Activated T-cell treated with anti-CD3 and anti-CD28 coated beads, Interleukin-2, amount 50 U/mL, for 24 hours (primary cell): ENCODE measurements around the gene EFCC1.
A peak's percentile ranks its signal among the peaks of the same experiment; 100 is the strongest.

Source experiments
- DNase-seq: peaks from one replicate; pipeline ENCODE4 v3.0.0-alpha.2; 2020
- H3K27ac Mint-ChIP-seq: 2 replicates; pipeline ENCODE4 v1.8.0; 2020; ENCODE audit warnings: mild to moderate bottlenecking, mixed read lengths
- H3K27me3 Mint-ChIP-seq: 2 replicates; pipeline ENCODE4 v1.8.0; 2020; ENCODE audit warnings: mixed read lengths
- H3K36me3 Mint-ChIP-seq: 2 replicates; pipeline ENCODE4 v1.8.0; 2020; ENCODE audit warnings: low read depth, mixed read lengths
- H3K4me1 Mint-ChIP-seq: 2 replicates; pipeline ENCODE4 v1.8.0; 2020; ENCODE audit warnings: low read depth, mixed read lengths
- H3K4me3 Mint-ChIP-seq: 2 replicates; pipeline ENCODE4 v1.8.0; 2020; ENCODE audit warnings: mild to moderate bottlenecking, moderate library complexity, mixed read lengths
- H3K9me3 Mint-ChIP-seq: 2 replicates; pipeline ENCODE4 v1.8.0; 2020; ENCODE audit warnings: mixed read lengths

EFCC1 gene, protein sequence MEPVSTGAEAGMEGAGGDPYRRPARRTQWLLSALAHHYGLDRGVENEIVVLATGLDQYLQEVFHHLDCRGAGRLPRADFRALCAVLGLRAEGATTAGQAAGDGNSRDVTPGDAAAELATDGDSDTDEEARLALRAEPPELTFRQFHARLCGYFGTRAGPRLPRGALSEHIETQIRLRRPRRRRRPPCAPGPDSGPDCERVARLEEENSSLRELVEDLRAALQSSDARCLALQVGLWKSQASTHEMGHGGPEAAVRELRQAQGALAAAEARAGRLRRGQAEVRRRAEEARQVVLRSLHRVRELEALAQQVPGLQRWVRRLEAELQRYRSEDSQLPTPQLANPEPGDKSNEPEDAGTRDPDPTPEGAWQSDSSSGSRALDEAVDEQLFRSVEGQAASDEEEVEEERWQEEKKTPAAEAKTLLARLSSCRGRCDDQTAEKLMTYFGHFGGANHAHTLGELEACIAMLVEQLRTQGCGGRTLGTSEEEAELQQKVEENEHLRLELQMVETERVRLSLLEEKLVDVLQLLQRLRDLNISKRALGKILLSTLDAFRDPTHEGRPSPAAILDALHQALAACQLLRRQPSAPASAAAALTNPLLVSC

DNA sequence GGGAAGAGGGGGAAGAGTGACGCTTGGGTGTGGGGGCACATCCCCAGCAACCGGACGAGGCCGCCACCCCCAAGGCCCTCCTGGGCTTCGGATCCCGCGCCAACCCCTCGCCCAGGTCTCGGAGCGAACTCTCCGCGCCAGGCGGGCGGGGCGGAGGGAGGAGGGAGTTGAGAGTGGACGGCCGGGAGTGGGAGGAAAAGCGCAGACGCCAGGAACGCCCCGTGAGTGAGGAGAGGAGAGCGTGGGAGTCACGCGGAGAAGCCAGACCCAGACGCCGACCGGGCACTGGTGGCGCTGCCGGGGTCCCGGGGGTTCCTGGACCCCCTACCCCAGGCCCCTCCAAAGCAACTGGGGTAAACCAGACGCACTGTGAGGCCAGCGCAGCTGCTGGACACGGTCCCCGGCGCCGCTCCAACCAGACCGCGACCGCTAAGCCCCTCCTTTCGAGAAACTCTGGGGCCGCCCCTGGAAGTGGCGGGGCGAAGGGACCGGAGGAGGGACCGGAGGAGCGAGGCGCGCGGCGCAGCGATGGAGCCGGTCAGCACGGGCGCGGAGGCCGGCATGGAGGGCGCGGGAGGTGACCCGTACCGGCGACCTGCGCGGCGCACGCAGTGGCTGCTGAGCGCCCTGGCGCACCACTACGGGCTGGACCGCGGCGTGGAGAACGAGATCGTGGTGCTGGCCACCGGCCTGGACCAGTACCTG, at the start of gene EFCC1:
Gene EFCC1, plus strand, starts transcription at position 204 of the 705 bp plus-strand sequence. Its CDS starts 325 bp downstream, at position 529.
- DNase-seq: peak; percentile 58
- no peaks in the 10 kb centered on the region for H3K9me3 Mint-ChIP-seq
- H3K36me3 Mint-ChIP-seq: no peaks in the 10 kb centered on the region
- H3K27ac Mint-ChIP-seq: no peak within 1 kb of the TSS
- H3K4me3 Mint-ChIP-seq: peak within 1 kb of the TSS; percentile 73
- peaks cover 34% of the 10 kb centered on the region for H3K4me1 Mint-ChIP-seq
- peaks cover 30% of the 10 kb centered on the region for H3K27me3 Mint-ChIP-seq

DNA sequence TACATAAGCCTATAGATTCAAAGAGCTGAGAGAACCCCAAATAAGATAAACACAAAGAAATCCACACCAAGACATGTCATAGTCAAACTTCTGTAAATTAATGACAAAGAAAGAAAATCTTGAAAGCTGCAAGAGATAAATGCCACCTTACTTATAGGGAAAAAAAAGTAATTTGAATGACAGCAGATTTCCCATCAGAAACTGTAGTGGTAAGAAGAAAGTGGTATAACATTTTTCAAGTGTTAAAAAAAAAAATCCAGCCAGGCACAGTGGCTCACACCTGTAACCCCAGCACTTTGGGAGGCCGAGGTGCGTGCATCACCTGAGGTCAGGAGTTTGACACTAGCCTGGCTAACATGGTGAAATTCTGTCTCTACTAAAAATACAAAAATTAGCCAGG, 44.7 kb upstream of the EFCC1 start:
- Mint-ChIP-seq H3K4me3 (no peak overlapping the region), H3K27ac (no peak overlapping the region), H3K4me1 (no peaks in the 10 kb centered on the region), H3K27me3 (no peaks in the 10 kb centered on the region), H3K36me3 (no peaks in the 10 kb centered on the region), H3K9me3 (peaks cover 4% of the 10 kb centered on the region)
- DNase-seq: no peak

DNA sequence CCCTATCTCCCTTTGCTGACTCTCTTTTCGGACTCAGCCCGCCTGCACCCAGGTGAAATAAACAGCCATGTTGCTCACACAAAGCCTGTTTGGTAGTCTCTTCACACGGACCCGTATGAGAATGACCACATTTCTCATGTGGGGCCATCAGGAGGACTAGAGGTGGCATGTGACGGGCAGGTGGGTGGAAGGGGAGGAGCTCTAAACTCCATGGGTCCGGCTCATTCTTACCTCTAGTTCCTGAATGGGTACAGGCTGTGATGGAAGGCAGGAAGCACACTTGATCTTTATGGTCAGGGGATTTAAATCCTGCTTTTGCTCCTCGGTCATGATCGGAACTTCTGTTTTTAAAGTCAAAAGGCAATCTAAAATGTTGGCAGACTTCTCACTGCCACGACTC, 35.8 kb upstream of the EFCC1 start:
- peaks cover 3% of the 10 kb centered on the region for H3K4me1 Mint-ChIP-seq
- H3K4me3 Mint-ChIP-seq: no peak overlapping the region
- H3K36me3 Mint-ChIP-seq: no peaks in the 10 kb centered on the region
- H3K9me3 Mint-ChIP-seq: no peaks in the 10 kb centered on the region
- H3K27ac Mint-ChIP-seq: no peak overlapping the region
- DNase-seq: no peak
- no peaks in the 10 kb centered on the region for H3K27me3 Mint-ChIP-seq

DNA sequence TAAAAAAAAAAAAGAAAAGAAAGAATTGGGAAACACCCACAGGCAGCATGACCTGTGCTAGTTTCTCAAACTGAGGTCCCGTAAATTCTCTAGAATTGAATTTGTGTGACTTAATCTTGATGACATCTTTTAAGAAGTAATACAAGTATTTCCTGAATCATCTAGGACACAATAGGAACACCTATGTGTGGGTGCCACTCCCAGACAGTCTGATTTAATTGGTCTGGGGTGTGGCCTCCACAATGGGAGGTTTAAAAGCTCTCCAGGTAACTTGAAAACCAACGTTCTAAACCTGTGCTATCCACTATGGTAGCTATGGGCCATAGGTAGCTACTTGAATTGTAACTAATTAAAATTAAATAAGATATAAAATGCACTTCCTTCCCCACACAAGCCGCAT, 35.3 kb upstream of the EFCC1 start:
- Mint-ChIP-seq H3K4me3 (no peak overlapping the region), H3K4me1 (peaks cover 7% of the 10 kb centered on the region), H3K27ac (no peak overlapping the region), H3K9me3 (no peaks in the 10 kb centered on the region), H3K27me3 (no peaks in the 10 kb centered on the region), H3K36me3 (no peaks in the 10 kb centered on the region)
- DNase-seq: no peak

DNA sequence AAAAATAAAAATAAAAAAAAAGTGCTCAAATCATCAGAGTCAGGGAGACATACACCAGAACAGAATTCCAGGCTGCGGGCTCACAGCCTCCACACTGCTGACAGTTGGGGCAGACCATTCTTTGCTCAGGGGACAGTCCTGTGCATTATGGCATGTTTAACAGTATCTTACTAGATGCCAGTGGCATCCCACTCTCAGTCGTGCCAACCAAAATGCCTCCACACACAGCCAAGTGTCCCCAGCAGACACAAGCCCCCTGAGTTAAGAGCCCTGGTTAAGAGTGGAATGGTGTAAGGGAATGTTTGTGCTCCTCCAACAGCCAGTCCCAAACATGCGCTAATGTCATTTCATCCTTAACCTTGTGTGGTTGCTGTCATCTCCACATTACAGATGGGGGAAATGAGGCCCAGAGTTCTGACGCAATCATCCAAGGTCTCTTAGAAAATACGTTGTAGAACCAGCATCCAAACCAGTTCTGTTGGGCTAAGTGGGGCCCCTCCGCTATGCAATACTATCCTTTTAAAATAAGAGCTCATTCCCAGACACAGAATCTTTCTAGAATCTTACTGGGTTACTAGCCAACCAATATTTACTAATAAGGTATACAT, 33.3 kb upstream of the EFCC1 start:
- H3K4me3 Mint-ChIP-seq: no peak overlapping the region
- no peaks in the 10 kb centered on the region for H3K9me3 Mint-ChIP-seq
- H3K27ac Mint-ChIP-seq: no peak overlapping the region
- peaks cover 7% of the 10 kb centered on the region for H3K4me1 Mint-ChIP-seq
- H3K27me3 Mint-ChIP-seq: no peaks in the 10 kb centered on the region
- DNase-seq: no peak
- H3K36me3 Mint-ChIP-seq: no peaks in the 10 kb centered on the region

DNA sequence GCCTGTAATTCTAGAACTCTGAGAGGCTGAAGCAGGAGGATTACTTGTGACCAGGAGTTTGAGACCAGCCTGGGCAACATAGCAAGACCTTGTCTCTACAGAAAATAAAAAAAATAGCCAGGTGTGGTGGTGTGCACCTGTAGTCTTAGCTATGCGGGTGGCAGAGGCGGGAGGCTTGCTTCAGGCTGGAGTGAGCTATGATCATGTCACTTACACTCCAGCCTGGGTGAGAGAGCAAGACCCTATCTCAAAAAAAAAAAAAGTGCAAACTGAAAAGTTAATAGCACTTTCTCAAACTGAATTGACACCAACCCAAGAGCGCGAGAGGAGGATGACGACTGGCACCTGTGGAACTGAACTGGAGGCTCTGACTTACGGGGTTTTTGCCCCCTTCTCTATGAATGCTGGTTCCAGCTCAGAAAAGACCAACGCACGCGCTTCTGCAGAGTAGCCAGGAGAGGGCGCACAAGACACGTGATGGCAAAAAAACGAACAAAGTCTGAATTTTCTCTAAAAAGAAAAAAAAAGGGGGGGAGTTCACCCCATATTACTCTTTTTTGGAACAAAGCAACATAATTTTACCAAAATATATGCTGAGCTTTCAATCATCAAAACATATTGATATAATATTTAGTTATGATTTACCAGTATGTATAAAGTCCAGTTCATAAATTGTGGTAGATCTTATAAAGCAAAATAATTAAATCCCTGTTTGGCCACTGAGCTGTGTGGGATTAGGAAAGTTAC, 30.9 kb upstream of the EFCC1 start:
- Mint-ChIP-seq H3K36me3 (no peaks in the 10 kb centered on the region), H3K27ac (peak overlapping the region; percentile 48), H3K9me3 (no peaks in the 10 kb centered on the region), H3K27me3 (no peaks in the 10 kb centered on the region), H3K4me1 (peaks cover 7% of the 10 kb centered on the region), H3K4me3 (no peak overlapping the region)
- peak; percentile 73 for DNase-seq

DNA sequence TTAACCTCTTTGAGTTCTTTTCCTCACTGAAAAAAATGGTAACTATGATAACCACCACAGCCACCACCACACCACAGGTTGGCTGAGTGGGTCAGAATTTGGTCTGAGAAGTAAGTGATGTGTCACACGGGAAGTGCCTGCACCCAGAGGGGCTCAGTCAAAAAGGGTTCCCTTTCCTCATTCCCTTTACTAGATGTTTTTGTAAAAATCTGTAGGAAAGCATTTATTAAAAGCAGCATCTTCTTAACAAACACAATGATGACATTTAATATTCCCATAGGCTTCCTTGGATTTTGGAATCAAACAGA, 30.4 kb upstream of the EFCC1 start:
- DNase-seq: no peak
- H3K9me3 Mint-ChIP-seq: no peaks in the 10 kb centered on the region
- no peaks in the 10 kb centered on the region for H3K27me3 Mint-ChIP-seq
- H3K4me1 Mint-ChIP-seq: peaks cover 7% of the 10 kb centered on the region
- no peak overlapping the region for H3K27ac Mint-ChIP-seq
- no peaks in the 10 kb centered on the region for H3K36me3 Mint-ChIP-seq
- no peak overlapping the region for H3K4me3 Mint-ChIP-seq

DNA sequence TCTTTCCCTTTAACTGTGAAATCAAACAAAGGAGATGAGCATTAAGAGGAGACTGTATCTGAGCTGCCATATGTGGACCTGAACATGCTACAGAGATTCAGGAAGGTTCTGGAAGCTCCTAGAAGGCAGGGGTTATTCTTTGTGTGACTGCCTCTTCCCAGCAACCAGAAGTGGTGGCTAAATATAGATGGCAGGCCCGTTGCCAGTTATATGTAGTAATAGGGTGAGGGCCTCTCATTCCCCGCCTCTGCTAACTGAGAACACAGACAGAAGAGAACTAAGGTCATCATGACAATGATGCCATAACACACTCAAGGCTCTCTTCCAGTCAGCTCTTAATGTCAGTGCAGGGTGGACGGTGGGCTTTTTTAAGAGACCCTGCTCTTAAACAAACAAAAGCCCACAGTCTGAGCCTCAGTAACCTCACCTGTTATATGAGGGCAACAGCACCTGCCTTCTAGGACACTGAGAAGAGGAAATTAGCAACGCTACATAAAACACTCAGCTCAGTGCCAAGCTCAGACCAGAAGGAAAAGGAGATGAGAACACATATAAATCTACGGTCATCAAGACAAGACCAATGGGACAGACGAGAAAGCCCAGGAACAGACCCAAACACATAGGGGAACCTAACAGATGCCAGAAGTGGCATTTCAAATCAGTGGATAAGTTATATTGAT, 29.5 kb upstream of the EFCC1 start:
- Mint-ChIP-seq H3K27ac (no peak overlapping the region), H3K4me1 (peaks cover 7% of the 10 kb centered on the region), H3K27me3 (no peaks in the 10 kb centered on the region), H3K9me3 (no peaks in the 10 kb centered on the region), H3K4me3 (no peak overlapping the region), H3K36me3 (no peaks in the 10 kb centered on the region)
- DNase-seq: no peak

DNA sequence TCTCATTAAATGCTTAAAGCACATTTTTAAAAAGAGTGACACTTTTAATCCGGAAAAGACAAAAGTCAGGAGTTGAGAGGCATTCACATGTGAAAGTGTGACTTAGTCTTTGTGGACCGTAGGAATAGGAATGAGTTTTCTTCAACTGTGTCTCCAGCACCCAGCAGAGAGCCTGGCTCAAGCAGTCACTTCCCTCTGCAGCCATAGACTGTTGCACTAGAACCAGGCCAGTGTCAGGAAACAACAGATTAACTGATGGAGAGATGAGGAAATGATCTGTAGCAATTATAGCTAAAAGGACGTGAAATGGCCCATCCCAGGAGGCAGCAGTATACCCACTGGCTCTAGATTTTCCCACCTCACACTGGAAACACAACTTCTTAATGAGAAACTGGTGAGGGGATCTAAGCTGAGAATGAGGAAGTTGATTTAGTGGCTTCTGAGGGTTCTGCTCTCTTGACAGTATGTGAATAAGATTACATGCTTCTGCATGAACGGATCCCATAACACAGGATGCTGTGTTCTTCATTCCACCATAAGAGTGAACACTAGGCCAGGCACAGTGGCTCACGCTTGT, 27.0 kb upstream of the EFCC1 start:
- no peaks in the 10 kb centered on the region for H3K9me3 Mint-ChIP-seq
- H3K27ac Mint-ChIP-seq: no peak overlapping the region
- peaks cover 7% of the 10 kb centered on the region for H3K4me1 Mint-ChIP-seq
- no peaks in the 10 kb centered on the region for H3K27me3 Mint-ChIP-seq
- H3K36me3 Mint-ChIP-seq: no peaks in the 10 kb centered on the region
- DNase-seq: no peak
- no peak overlapping the region for H3K4me3 Mint-ChIP-seq

DNA sequence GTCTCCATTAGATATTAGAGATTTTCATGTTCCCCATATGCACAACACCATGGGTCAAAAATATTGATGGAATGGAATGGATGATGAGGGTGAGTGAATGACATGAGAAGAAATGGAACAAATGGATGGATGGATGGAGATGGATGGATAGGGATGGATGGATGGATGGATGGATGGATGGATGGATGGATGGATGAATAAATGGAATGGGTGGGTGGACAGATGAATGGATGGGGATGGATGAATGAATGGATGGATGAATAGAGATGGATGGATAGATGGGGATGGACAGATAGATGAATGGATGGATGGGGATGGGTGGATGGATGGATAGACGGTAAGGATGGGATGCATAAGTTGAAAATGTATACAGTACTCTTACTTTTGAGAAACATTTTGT, 25.8 kb upstream of the EFCC1 start:
- no peaks in the 10 kb centered on the region for H3K9me3 Mint-ChIP-seq
- H3K4me3 Mint-ChIP-seq: no peak overlapping the region
- no peak for DNase-seq
- no peak overlapping the region for H3K27ac Mint-ChIP-seq
- H3K36me3 Mint-ChIP-seq: no peaks in the 10 kb centered on the region
- peaks cover 4% of the 10 kb centered on the region for H3K4me1 Mint-ChIP-seq
- no peaks in the 10 kb centered on the region for H3K27me3 Mint-ChIP-seq

DNA sequence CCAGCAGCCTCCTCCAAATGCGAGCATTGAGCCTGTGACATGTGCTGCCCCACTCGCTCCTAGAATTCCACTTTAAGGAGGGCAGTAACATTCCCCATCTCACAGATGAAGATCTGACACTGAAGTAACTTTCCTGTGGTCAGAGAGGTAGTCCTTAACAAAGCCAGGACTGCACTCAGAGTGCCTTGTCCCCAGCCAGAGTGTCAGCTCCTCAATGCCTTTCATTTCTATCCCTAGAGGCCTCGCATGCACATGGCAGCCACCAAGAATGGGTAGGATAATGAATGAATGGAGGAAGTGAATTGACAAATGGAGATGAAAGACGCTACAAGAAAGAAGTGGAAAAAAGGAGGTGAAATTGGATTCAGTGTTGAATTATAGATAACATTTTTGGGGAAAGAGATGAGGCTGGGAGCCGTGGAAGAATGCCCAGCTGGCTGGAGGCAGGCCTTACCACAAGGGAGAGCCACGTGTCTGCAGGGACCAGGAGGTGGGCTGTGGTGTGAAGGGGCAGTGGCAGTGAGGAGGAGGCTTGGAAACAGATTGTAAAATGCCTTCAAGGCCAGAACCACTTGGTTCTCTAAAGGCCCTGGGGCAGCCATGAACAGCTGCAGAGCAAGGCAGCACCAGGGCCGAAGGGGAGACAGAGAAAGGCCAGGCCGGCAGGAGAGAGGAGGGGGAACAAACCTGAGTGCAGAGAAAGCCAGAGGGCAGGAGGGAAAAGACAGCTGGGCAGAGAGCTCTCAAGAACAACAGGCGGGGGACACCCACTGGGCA, 17.6 kb upstream of the EFCC1 start:
- Mint-ChIP-seq H3K4me3 (no peak overlapping the region), H3K4me1 (no peaks in the 10 kb centered on the region), H3K27ac (no peak overlapping the region), H3K36me3 (no peaks in the 10 kb centered on the region), H3K27me3 (no peaks in the 10 kb centered on the region), H3K9me3 (no peaks in the 10 kb centered on the region)
- DNase-seq: no peak

DNA sequence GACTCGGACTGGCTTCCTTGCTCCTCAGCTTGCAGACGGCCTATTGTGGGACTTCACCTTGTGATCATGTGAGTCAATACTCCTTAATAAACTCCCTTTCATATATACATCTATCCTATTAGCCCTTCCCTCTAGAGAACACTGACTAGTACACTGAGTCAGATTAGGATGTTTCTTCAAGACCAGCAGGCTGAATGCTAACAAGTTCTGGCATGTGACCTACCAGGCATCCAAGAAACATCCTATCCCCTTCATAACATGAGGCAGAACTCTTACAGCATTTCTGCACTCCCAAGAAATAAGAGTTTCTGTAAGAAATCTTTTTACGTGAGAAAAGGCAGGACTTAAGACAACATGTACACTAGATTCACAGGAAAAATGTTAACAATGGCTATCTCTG, 16.5 kb upstream of the EFCC1 start:
- DNase-seq: no peak
- Mint-ChIP-seq H3K4me1 (no peaks in the 10 kb centered on the region), H3K27ac (no peak overlapping the region), H3K27me3 (no peaks in the 10 kb centered on the region), H3K9me3 (no peaks in the 10 kb centered on the region), H3K36me3 (no peaks in the 10 kb centered on the region), H3K4me3 (no peak overlapping the region)
